Prostate gland (tissue), 2 donors: ENCODE data around the gene PDE6B. TPM values are rescaled to one million over a fixed set of nuclear protein-coding genes. Genes with fewer than 3 reads are reported as not detected.

Experiments used
- DNase-seq: peaks from one replicate; pipeline ENCODE4 v3.0.0-alpha.2; 2019; ENCODE audit warnings: low spot score
- H3K27ac ChIP-seq, 2 donors: fragments of 200-600 bp; sonication (generic); 2 replicates each; pipeline ENCODE4 v1.5.1; 2017 to 2019
- H3K27me3 ChIP-seq: fragments of 200-600 bp; sonication (generic); replicated peaks from 2 replicates; pipeline ENCODE4 v1.5.1; 2019; ENCODE audit not compliant: insufficient read depth
- H3K36me3 ChIP-seq, 2 donors: fragments of 200-600 bp; sonication (generic); 1 replicate in 1 of 2; 2 replicates in 1 of 2; pipeline versions ENCODE4 v1.5.1 to v1.8.1; 2017 to 2019
- H3K4me1 ChIP-seq: fragments of 200-600 bp; sonication (generic); replicated peaks from 2 replicates; pipeline ENCODE4 v1.5.1; 2019
- H3K4me3 ChIP-seq, 2 donors: fragments of 200-600 bp; sonication (generic); 2 replicates each; pipeline ENCODE4 v1.5.1; 2017 to 2019
- H3K9me3 ChIP-seq: fragments of 200-600 bp; sonication (generic); 2 replicates; pipeline ENCODE4 v1.5.1; 2017
- CTCF ChIP-seq, 4 experiments: fragments of 200-600 bp in 2 of 4; fragments of 450-650 bp in 2 of 4; sonication (generic) in 2 of 4; IDR thresholded peaks; 1 replicate in 3 of 4; 2 replicates in 1 of 4; pipeline ENCODE4 v1.5.1; 2016 to 2019; ENCODE audit warnings: antibody characterized with exemption in 4 of 4, mild to moderate bottlenecking in 2 of 4, moderate library complexity in 2 of 4
- POLR2A ChIP-seq: fragments of 450-650 bp; IDR thresholded peaks from one replicate; pipeline ENCODE4 v1.6.1; 2016; ENCODE audit warnings: antibody characterized with exemption, mild to moderate bottlenecking
- POLR2AphosphoS5 ChIP-seq: sonication (generic); formaldehyde crosslinking; IDR thresholded peaks from one replicate; pipeline ENCODE4 v1.6.1; 2017; ENCODE audit warnings: antibody characterized with exemption
- WGBS: methylation state at CpG from one replicate; pipeline ENCODE4 v1.1.5; 2018; 5-methylcytosine and 5-hydroxymethylcytosine counted together
- intact Hi-C: fragments of 100-400 bp; cut with DNase I; formaldehyde crosslinking; loops from one replicate; pipeline ENCODE4 v1.14.2; 2022
- total RNA-seq, 2 donors: library from RNA; depleted of rRNA; stranded (reverse); fragments of >200 nt; gene quantifications; one replicate each; pipeline ENCODE4 v1.1.0, GENCODE V29; 2016

Gene PDE6B
- total RNA-seq, 2 donors from 2014 or later, result 8.0 to 9.3 TPM

- Histone ChIP-seq H3K27me3 (no peaks in the 10 kb centered on the region), H3K36me3 (peaks cover 0 to 6% of the 10 kb centered on the region in 2 donors), H3K9me3 (no peaks in the 10 kb centered on the region), H3K4me1 (peaks cover 15% of the 10 kb centered on the region), H3K27ac (no peak overlapping the region), H3K4me3 (no peak overlapping the region)
- no peak for DNase-seq
- intact Hi-C loops, result loop anchor here (10.0 kb wide), 2 partner anchors 167 to 337 kb away; partner anchors contain the start of gene ZNF141
- TF ChIP-seq CTCF (IDR thresholded peaks at IDR 0.05) (no peak), POLR2A (no peak), POLR2AphosphoS5 (no peak)
- WGBS, result 93% methylated on average over 3 of the region's 3 CpGs
Measured at GRCh38 chr4:671769-672168, 46.4 kb downstream of the PDE6B start.

- intact Hi-C loops, result loop anchor here (10.0 kb wide), 2 partner anchors 169 to 339 kb away; partner anchors contain the start of gene ZNF141
- H3K4me1 ChIP-seq, result peaks cover 20% of the 10 kb centered on the region
- H3K27ac ChIP-seq, result peak overlapping the region; percentile 94 to 98
- WGBS, result 8% methylated on average over 39 of the region's 55 CpGs
- H3K27me3 ChIP-seq, result no peaks in the 10 kb centered on the region
- H3K36me3 ChIP-seq, result peaks cover 0 to 6% of the 10 kb centered on the region in 2 donors
- no peaks in the 10 kb centered on the region for H3K9me3 ChIP-seq
- H3K4me3 ChIP-seq, result peak overlapping the region; percentile 86 to 99
- TF ChIP-seq CTCF (IDR thresholded peaks at IDR 0.05) (no peak), POLR2A (no peak), POLR2AphosphoS5 (no peak)
- DNase-seq, result peak; percentile 23
Measured at GRCh38 chr4:673349-674091, 48.1 kb downstream of the PDE6B start.

DNA sequence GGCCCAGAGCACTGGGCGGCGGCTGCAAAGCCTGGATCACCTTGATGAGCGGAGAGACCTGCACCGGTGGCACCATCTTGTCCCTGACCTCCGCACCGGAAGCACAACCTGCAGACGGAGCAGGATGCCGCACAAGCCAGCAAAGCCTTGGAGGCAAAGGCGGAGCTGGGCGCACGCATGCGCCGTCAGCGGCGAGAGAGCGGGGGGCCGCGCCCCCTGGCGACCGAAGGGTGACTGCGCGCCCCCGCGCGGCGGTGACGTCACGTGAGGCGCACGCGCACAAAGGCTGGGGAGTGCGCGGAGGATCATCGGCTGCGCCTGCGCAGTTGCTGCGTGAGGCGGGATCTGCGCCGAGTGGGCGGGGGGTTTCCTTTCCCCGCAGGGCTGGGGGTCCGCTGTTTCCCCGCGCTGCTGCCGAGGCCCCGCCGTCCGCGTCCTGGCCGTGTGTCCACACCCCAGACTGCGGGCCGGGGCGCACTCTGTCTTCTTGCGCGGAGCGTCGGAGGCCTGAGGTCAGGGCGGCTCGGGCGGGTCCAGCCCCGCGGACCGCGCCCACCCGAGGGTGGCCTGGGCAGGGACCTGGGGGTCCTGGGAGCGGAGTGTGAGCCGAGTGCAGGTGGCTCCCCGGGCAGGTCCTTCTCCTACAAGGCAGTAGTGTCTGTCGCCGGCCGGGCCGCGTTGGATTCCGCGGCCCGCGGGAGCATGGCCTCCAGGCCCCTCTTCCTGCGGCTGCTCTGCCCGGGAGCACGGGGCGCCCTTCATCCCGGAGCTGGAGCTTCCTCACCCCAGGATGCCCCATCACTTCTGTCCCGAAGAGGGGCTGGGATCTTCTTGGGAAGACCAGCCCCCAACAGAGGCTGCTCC, 49.0 kb downstream of the PDE6B start, which contains the start of the genes ATP5ME and MYL5:
ATP5ME (minus strand) TSS at position 105 of the 864 bp plus-strand sequence; CDS start at position 76, 29 bp downstream.
MYL5 (plus strand) TSS at position 371 of the 864 bp plus-strand sequence. CDS start 3,485 bp downstream, outside the sequence.
- WGBS, result 0% methylated on average over 74 of the region's 84 CpGs
- intact Hi-C loops, result loop anchor here (5.0 to 10.0 kb wide), 3 partner anchors 108 to 340 kb away; partner anchors contain the start of gene ZNF141
- DNase-seq, result peak; percentile 95
- TF ChIP-seq CTCF (IDR thresholded peaks at IDR 0.05) (peak; percentile 95 to 100 (median 98)), POLR2A (peak; percentile 92), POLR2AphosphoS5 (peak; percentile 96)
- H3K27ac ChIP-seq, result peak within 1 kb of the TSS; percentile 94 to 98
- H3K4me1 ChIP-seq, result peaks cover 20% of the 10 kb centered on the region
- H3K9me3 ChIP-seq, result no peaks in the 10 kb centered on the region
- H3K27me3 ChIP-seq, result no peaks in the 10 kb centered on the region
- H3K36me3 ChIP-seq, result peaks cover 0 to 6% of the 10 kb centered on the region in 2 donors
- H3K4me3 ChIP-seq, result peak within 1 kb of the TSS; percentile 86 to 99

DNA sequence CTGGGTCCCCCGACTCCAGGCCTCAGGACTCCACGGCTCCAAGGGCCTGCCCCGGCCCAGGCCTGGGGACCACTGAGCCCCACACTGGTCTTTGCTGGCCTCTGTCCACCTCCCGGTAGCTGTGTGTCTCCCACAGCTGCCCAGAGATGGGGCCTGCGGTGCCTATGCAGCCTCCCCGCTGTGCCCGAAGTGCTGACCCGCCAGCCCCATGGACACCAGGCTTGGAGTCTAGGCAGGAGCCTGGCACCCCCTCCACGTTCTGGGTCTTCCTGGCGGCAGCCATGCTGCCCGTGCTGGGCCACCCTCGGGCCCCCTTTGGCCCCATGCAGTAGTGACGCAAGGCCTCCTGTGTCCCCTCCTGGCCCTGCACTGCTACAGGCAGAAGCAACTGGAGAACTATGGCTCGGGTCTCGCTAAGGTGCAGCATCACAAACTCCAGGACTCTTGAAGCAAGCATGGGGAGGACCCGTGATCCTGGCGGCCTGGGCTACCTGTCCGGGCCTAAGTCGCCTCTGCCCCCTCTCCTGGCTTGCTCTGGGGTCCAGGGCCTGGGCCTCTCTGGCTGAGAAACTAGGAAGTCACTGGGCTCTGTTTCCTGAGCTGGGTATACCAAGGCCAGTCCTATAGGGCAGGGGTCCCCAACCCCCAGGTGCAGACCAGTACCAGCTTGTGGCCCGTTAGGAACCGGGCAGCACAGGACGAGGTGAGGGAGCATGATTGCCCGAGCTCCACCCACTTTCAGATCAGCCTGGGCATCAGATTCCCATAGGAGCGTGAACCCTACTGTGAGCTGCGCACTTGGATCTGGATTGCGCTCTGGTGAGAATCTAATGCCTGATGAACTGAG, 49.9 kb downstream of the PDE6B start:
- intact Hi-C loops, result loop anchor here (5.0 to 10.0 kb wide), 3 partner anchors 107 to 340 kb away; partner anchors contain the start of gene ZNF141
- Histone ChIP-seq H3K27me3 (no peaks in the 10 kb centered on the region), H3K4me1 (peaks cover 20% of the 10 kb centered on the region), H3K36me3 (peaks cover 0 to 6% of the 10 kb centered on the region in 2 donors), H3K4me3 (peak overlapping the region; percentile 86 to 99), H3K9me3 (no peaks in the 10 kb centered on the region), H3K27ac (peak overlapping the region; percentile 94 to 98)
- DNase-seq, result no peak
- WGBS, result 59% methylated on average over 25 of the region's 26 CpGs
- TF ChIP-seq CTCF (IDR thresholded peaks at IDR 0.05), result no peak
- no peak for TF ChIP-seq POLR2AphosphoS5
- no peak for TF ChIP-seq POLR2A
